ENCODE measurements around the gene PRPF19. TPM values are rescaled to one million over a fixed set of nuclear protein-coding genes. Genes with fewer than 3 reads are reported as not detected.

PRPF19 gene
- total and polyA plus RNA-seq, 2 donors (not counting 1 experiment from before 2014, with no cell fraction given), result 32.6 to 37.7 TPM

GRCh38 chr11:60929764-60930163 lies 23.4 kb upstream of the PRPF19 start:
- no peaks in the 10 kb centered on the region for H4K20me1 ChIP-seq (ENCODE audit: control insufficient read depth, extremely low read depth, insufficient read depth, low read length)
- H3K27me3 ChIP-seq (ENCODE audit: control insufficient read depth, insufficient read depth, low read length), result no peaks in the 10 kb centered on the region
- no peak for TF ChIP-seq CTCF (conservative IDR thresholded peaks at IDR 0.05 in 1 of 2, IDR thresholded peaks at IDR 0.05 in 1 of 2; ENCODE audit: low read depth in 1 of 2, low read length in 2 of 2)
- no peak for TF ChIP-seq EZH2 (IDR thresholded peaks at IDR 0.05; ENCODE audit: low read length, missing control alignments)
- H3K79me2 ChIP-seq (ENCODE audit: control insufficient read depth, insufficient read depth, low read length), result no peaks in the 10 kb centered on the region
- no peak overlapping the region for H3K9ac ChIP-seq (ENCODE audit: insufficient read depth, low read length)
- no peak overlapping the region for H2AFZ ChIP-seq (ENCODE audit: low read length)
- no peaks in the 10 kb centered on the region for H3K36me3 ChIP-seq (ENCODE audit: control insufficient read depth, insufficient read depth, low read length)
- no peak overlapping the region for H3K4me3 ChIP-seq (replicated peaks in 1 of 4; ENCODE audit: control extremely low read depth in 1 of 4, insufficient read depth in 1 of 4, low read depth in 3 of 4, low read length in 4 of 4)
- H3K4me1 ChIP-seq (ENCODE audit: control insufficient read depth, extremely low read depth, insufficient read depth, low read length), result peaks cover 4% of the 10 kb centered on the region
- DNase-seq (ENCODE audit: low read depth in 2 of 2), result no peak
- no peak overlapping the region for H3K27ac ChIP-seq (ENCODE audit: insufficient read depth, low read length)
- H3K9me3 ChIP-seq (ENCODE audit: control insufficient read depth, insufficient read depth, low read depth, low read length), result no peaks in the 10 kb centered on the region
- H3K4me2 ChIP-seq (ENCODE audit: extremely low read depth, insufficient read depth, low read length), result no peak overlapping the region

GRCh38 chr11:60928563-60929001 lies 22.2 kb upstream of the PRPF19 start:
- no peaks in the 10 kb centered on the region for H3K27me3 ChIP-seq (ENCODE audit: control insufficient read depth, insufficient read depth, low read length)
- H3K27ac ChIP-seq (ENCODE audit: insufficient read depth, low read length), result no peak overlapping the region
- no peaks in the 10 kb centered on the region for H3K79me2 ChIP-seq (ENCODE audit: control insufficient read depth, insufficient read depth, low read length)
- no peak overlapping the region for H3K4me3 ChIP-seq (replicated peaks in 1 of 4; ENCODE audit: control extremely low read depth in 1 of 4, insufficient read depth in 1 of 4, low read depth in 3 of 4, low read length in 4 of 4)
- TF ChIP-seq EZH2 (IDR thresholded peaks at IDR 0.05; ENCODE audit: low read length, missing control alignments), result no peak
- TF ChIP-seq CTCF (conservative IDR thresholded peaks at IDR 0.05 in 1 of 2, IDR thresholded peaks at IDR 0.05 in 1 of 2; ENCODE audit: low read depth in 1 of 2, low read length in 2 of 2), result no peak
- no peaks in the 10 kb centered on the region for H3K9me3 ChIP-seq (ENCODE audit: control insufficient read depth, insufficient read depth, low read depth, low read length)
- no peak overlapping the region for H3K4me2 ChIP-seq (ENCODE audit: extremely low read depth, insufficient read depth, low read length)
- no peak overlapping the region for H2AFZ ChIP-seq (ENCODE audit: low read length)
- no peaks in the 10 kb centered on the region for H3K36me3 ChIP-seq (ENCODE audit: control insufficient read depth, insufficient read depth, low read length)
- no peak for DNase-seq (ENCODE audit: low read depth in 2 of 2)
- H3K9ac ChIP-seq (ENCODE audit: insufficient read depth, low read length), result no peak overlapping the region
- peaks cover 7% of the 10 kb centered on the region for H3K4me1 ChIP-seq (ENCODE audit: control insufficient read depth, extremely low read depth, insufficient read depth, low read length)
- no peaks in the 10 kb centered on the region for H4K20me1 ChIP-seq (ENCODE audit: control insufficient read depth, extremely low read depth, insufficient read depth, low read length)

GRCh38 chr11:60927600-60927999 lies 21.2 kb upstream of the PRPF19 start:
- Histone ChIP-seq H4K20me1 (ENCODE audit: control insufficient read depth, extremely low read depth, insufficient read depth, low read length) (no peaks in the 10 kb centered on the region), H3K27me3 (ENCODE audit: control insufficient read depth, insufficient read depth, low read length) (no peaks in the 10 kb centered on the region), H3K4me3 (replicated peaks in 1 of 4; ENCODE audit: control extremely low read depth in 1 of 4, insufficient read depth in 1 of 4, low read depth in 3 of 4, low read length in 4 of 4) (no peak overlapping the region), H3K9ac (ENCODE audit: insufficient read depth, low read length) (no peak overlapping the region), H2AFZ (ENCODE audit: low read length) (no peak overlapping the region), H3K79me2 (ENCODE audit: control insufficient read depth, insufficient read depth, low read length) (no peaks in the 10 kb centered on the region), H3K4me2 (ENCODE audit: extremely low read depth, insufficient read depth, low read length) (no peak overlapping the region), H3K27ac (ENCODE audit: insufficient read depth, low read length) (no peak overlapping the region), H3K9me3 (ENCODE audit: control insufficient read depth, insufficient read depth, low read depth, low read length) (no peaks in the 10 kb centered on the region), H3K36me3 (ENCODE audit: control insufficient read depth, insufficient read depth, low read length) (peaks cover 3% of the 10 kb centered on the region), H3K4me1 (ENCODE audit: control insufficient read depth, extremely low read depth, insufficient read depth, low read length) (peaks cover 7% of the 10 kb centered on the region)
- no peak for DNase-seq (ENCODE audit: low read depth in 2 of 2)
- TF ChIP-seq EZH2 (IDR thresholded peaks at IDR 0.05; ENCODE audit: low read length, missing control alignments), result no peak
- no peak for TF ChIP-seq CTCF (conservative IDR thresholded peaks at IDR 0.05 in 1 of 2, IDR thresholded peaks at IDR 0.05 in 1 of 2; ENCODE audit: low read depth in 1 of 2, low read length in 2 of 2)

Measured in fibroblast of lung (primary cell).